HG02885 (cell line): ENCODE data around the gene SYNPO2.
"Not testable (repeated sequence)": the region's sequence is repeated elsewhere in the genome, so short reads cannot be mapped to it uniquely, and the experiment has no call there.

Experiments
- ATAC-seq: cut with Tn5 transposase; IDR thresholded peaks from one replicate; pipeline ENCODE4 v1.9.1; 2021; ENCODE audit warnings: mild to moderate bottlenecking; ENCODE audit not compliant: unreplicated experiment, poor library complexity

The SYNPO2 gene

GRCh38 chr4:119048446-119048845 lies 159.8 kb downstream of the SYNPO2 start:
- ATAC-seq = no peak

DNA sequence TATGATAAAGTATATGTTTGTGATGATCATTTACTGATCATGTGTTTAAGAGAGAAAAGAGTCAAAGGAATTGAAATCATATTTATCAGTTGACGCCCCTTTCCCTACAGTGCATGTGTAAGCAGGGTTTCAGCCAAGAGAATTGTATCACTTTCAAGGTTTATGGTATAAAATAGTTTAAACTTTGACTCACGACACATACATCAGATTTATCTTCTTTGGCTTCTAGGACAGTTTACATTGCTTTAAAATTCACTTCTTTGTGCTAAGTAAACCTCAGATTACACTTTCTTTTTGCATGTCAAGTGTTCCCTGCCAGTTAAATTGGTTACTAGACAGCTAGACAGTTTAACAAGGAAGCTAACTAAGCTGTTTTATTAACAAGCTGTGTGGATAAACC lies 160.7 kb downstream of the SYNPO2 start:
- ATAC-seq = no peak

DNA sequence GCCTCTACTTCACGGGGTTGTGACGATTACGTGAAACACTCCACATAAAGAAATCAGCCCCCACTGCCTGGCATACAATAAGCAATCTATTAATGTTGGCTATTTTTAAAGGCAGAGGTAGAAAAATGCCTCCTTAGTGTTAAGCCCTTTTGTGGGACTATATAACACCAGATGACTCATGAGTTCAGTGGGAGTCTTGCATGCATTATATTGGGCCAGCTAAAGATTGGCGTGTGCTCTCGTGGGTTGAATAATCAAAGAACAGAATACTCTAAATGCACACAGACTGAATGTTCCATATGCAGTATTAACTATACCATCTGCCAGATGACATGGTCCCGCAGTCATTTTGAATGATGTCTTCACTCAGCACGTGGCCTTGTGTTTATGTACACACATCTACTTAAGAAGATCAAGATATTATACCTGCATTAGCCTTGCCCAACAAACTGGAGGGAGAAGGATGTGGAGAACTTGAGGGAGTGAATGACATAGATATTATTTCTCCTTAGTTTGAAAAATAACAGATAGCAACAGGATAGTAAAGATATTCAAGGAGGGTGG lies 162.0 kb downstream of the SYNPO2 start:
- ATAC-seq = no peak

DNA sequence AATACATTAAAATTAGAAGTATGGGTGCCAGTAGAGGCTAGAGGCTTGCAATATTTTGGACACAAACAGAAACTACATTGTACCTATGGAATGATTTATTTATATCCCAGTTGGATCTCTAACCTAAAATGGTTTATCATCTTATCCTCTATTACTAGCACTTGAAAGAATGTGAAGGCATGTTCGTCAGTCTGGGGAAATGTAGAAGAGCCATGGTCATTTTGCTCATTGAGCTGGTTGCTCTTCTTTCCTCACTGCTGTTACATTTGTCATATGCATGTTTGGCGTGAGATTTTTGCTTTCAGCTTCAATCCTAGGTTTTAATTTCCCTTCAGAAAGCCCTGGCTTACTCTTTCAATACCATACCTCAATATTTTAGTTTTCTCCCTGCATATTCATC lies 164.6 kb downstream of the SYNPO2 start:
- no peak for ATAC-seq

DNA sequence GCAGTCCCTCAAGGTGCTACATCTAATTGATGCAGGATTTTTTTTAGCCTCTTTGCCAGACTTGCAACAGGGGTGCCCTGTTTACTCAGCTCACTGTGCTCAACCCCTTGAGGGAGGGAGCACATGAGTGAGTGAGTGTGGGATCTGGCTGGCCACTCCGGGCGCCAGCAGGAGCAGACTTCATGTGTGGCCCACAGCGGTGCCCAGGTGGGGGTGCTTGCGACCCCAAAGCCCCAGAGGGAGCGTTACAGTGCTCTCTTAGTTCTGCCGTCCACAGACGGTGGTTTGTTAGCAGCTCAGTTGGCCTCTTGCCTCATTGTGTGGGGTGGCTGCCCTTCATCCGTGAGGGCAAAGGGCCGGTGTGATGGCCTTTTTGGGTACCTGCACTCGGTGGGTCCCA lies 165.3 kb downstream of the SYNPO2 start:
- no peak for ATAC-seq

DNA sequence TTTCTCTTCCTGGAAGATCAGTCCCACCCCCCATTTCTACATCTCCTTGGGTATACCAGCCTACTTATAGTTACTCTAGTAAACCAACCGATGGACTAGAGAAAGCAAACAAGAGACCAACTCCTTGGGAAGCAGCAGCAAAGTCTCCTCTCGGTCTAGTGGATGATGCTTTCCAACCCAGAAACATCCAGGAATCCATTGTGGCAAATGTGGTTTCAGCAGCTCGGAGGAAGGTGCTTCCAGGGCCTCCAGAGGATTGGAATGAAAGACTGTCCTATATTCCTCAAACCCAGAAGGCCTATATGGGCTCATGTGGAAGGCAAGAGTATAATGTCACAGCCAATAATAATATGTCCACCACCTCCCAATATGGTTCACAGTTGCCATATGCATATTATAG lies 168.8 kb downstream of the SYNPO2 start:
- no peak for ATAC-seq

DNA sequence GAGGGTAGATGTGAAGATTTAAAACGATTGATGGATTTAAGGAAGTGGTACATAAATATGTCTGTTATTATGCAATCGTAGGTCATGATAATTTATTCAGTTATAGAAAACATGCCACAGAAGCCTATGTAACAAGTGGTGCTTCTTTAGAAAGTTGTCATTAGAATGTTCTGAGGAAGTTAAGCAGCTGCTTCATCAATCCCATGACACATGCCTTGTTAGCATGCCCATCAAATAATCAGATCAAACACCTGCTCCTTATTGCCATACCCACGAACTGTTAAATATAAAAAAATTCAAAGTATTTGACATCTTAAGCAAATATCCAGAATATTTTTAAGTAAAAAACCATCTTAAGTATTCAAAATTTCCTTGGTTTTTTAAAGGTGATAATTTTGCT lies 170.6 kb downstream of the SYNPO2 start:
- ATAC-seq = no peak

- ATAC-seq = not testable (repeated sequence)
These were observed 178.5 kb downstream of the SYNPO2 start for GRCh38 chr4:119067125-119067524.

DNA sequence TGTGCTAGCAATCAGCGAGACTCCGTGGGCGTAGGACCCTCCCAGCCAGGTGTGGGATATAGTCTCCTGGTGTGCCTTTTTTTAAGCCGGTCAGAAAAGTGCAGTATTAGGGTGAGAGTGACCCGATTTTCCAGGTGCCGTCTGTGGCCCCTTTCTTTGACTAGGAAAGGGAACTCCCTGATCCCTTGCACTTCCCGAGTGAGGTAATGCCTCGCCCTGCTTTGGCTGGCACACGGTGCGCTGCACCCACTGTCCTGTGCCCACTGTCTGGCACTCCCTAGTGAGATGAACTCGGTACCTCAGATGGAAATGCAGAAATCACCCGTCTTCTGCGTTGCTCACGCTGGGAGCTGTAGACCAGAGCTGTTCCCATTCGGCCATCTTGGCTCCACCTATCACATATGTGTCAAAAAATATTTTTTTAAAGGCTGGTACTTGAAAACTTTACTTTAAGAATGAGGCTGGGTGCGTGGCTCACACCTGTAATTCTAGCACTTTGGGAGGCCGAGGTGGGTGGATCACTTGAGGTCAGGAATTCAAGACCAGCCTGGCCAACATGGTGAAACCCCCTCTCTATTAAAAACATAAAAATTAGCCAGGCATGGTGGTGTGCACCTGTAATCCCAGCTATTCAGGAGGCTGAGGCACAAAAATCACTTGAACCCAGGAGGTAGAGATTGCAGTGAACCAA lies 179.2 kb downstream of the SYNPO2 start:
- ATAC-seq = not testable (repeated sequence)

- ATAC-seq = no peak
These were observed 179.9 kb downstream of the SYNPO2 start for GRCh38 chr4:119068529-119068962.

DNA sequence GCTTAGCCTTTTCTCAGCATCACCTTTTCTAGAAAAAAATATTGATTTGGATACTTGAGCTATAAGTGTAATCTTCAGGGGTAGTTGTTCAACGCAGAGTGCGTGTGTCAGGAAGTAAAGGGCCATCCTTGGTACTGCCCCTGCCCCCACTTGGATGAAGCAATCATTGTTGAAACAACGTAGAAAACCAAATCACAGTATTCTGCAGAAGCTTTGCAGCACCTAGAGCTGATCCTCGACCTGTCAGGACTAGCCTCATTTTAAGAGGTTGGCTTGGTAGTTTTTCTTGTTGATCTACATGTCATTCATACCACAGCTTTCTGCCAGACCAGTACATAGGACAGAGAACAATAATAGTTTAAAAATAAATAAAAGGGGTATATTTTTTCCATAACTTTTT lies 181.6 kb downstream of the SYNPO2 start:
- ATAC-seq = no peak

DNA sequence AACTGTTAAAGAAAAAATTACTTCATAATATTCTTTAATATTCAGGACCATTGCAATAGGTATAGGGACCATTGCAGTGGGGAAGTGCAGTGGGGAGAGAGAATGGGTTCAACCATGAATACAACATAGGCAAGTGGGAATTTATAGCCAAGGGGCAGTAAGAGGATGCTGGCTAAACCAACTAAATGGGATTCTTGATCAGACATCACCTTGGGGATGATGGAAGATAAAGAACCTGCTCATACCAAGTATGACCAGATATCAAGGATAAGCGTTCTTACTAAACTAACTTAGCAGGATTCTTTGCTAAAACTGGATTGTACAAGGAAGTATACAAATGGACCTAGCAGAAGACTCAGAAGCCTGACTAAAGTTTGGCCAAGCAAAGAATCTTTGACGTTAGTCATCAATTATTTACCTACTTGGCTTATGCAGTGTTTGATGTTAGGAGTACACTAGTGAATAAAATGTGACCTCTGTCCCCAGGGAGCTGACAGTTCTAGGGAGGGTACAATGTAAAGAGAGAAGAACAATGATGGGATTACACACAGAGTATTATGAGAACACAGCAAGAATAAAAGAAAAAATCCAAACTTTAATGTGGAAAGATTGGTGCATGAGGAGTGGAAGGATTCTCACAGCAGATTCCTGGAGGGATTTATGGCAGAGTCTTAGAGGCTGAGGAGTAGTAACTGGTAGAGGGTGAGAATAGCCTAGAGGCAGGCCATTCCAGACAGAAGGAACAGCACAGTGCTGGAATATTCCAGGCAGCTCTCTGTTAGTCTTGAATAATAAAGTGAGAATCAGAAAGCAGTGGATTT lies 192.3 kb downstream of the SYNPO2 start:
- ATAC-seq = no peak

DNA sequence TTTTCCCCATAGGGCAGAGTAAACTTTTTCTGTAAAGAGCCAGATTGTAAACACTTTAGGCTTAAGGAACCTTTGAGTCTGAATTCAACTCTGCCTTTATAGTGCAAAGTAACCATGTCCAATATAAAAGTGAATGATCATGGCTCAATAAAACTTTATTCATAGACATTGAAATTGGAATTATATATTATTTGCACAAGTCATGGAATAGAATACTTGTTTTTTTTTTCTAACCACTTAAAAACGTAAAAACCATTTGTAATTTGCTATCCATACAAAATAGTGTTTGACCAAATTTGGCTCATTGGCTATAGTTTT lies 192.8 kb downstream of the SYNPO2 start:
- ATAC-seq = no peak

DNA sequence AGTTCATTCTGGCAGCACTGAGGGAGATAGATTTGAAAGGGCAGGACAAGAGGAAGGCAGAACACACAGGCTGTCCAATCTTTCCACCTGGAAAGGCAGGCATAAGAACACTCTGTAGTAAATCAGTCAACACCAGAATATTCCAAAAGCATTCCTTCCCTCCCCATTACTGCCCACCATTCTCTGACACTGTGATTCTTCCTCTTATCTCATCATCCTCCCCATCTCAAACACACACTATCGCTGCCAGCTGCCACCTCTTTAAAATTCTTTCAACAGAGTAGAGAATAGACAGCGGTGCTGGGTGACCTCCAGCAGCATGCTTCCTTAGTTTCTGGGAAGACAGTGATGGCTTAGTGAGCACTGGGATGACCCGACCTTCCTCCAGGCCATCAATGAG lies 193.3 kb downstream of the SYNPO2 start:
- no peak for ATAC-seq

- ATAC-seq = no peak
These were observed 194.0 kb downstream of the SYNPO2 start for GRCh38 chr4:119082661-119083060.

- peak; percentile 38 for ATAC-seq
These were observed 195.9 kb downstream of the SYNPO2 start for GRCh38 chr4:119084513-119084912.

DNA sequence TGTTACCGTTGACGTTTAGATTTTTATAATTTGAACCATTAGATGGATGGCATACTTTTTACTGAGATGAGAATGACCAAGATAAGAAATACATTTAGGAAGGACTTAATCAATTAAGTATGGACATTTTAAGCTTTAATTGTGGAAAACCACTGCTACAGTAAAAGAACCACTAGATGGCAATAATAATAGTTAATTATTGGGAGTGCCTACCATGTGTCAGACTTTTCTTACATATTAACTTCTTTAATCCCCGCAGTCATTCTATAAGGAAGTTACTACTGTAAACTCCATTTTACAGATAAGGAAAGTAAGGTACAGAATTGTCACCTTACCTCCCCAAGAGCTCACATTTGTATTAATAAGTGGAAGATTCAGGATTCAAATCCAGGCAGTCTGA lies 198.5 kb downstream of the SYNPO2 start:
- no peak for ATAC-seq

- ATAC-seq = no peak
These were observed 199.0 kb downstream of the SYNPO2 start for GRCh38 chr4:119087656-119088055.

DNA sequence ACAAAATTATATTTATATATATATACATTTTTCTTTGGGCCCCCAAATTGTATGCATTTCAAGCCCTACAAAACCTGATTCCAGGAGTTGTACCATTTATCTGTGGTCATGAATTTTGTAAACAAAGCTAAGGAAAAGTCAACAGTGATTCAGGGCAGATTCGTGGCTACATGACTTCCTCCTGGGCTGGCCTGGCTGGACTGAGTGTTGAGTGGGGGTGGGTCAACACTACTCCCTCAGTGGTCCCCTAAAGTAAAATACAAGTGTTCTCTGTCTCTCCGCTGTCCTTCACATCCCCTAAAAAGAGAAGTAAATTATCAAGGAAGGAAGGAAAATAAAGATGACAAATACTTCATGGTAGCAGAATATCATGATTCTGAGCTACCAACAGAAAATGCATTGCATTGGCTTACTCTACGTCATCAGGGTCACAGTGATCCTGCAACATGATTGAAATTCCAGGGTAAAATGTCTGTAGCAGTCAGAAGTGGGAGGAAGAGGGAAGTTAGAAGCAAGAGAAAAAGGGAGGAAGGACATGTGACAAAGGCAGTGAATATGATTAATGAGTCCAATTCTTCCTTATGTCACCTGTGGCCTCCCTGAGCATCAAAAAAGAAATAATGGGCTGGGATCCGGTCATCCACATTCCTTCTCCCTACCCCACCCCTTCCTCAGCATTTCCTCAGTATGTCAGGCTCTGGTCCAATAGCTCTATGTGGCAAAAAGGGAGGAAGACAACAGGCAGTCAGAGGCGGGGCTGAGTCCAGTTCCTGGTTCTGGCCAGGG lies 204.6 kb downstream of the SYNPO2 start:
- ATAC-seq = no peak

- peak; percentile 54 for ATAC-seq
These were observed 208.7 kb downstream of the SYNPO2 start for GRCh38 chr4:119097282-119097900.
